MCF 10A (cell line): ENCODE measurements around the gene UFC1. TPM values are rescaled to one million over a fixed set of nuclear protein-coding genes. Genes with fewer than 3 reads are reported as not detected.
A peak's percentile ranks its signal among the peaks of the same experiment; 100 is the strongest.

ENCODE experiments used
- BruUV-seq: library from RNA; stranded (reverse); fragments of 400-500 nt; replicated peaks from 2 replicates; lab custom pipeline; 2021; lab: Mats Ljungman, UMichigan
- CTCF ChIA-PET: fragments of 300-600 bp; sonication (Branson Sonifier 250); formaldehyde crosslinking; extraction: SDS; loops from one replicate; lab custom pipeline; 2021; ENCODE audit warnings: antibody characterized with exemption, inconsistent platforms; lab: Yijun Ruan, JAX
- POLR2A ChIA-PET: fragments of 300-600, 350-650 bp; sonication (Branson Sonifier 250); formaldehyde crosslinking; extraction: SDS; loops from one replicate; lab custom pipeline; 2020; ENCODE audit warnings: antibody characterized with exemption, inconsistent platforms; lab: Yijun Ruan, JAX
- DNase-seq: peaks from one replicate; pipeline ENCODE4 v3.0.0-alpha.2; 2018; ENCODE audit not compliant: unreplicated experiment
- H3K27ac Mint-ChIP-seq: one replicate; pipeline ENCODE4 v1.8.0; 2022; ENCODE audit warnings: mild to moderate bottlenecking, low read depth, mixed read lengths; ENCODE audit not compliant: unreplicated experiment
- H3K27me3 Mint-ChIP-seq: one replicate; pipeline ENCODE4 v1.8.0; 2022; ENCODE audit warnings: mixed read lengths; ENCODE audit not compliant: insufficient read depth, unreplicated experiment
- H3K36me3 Mint-ChIP-seq: one replicate; pipeline ENCODE4 v1.8.0; 2022; ENCODE audit warnings: mild to moderate bottlenecking, moderate library complexity, mixed read lengths; ENCODE audit not compliant: insufficient read depth, unreplicated experiment
- H3K4me1 Mint-ChIP-seq: one replicate; pipeline ENCODE4 v1.8.0; 2022; ENCODE audit warnings: mixed read lengths; ENCODE audit not compliant: insufficient read depth, unreplicated experiment
- H3K4me3 Mint-ChIP-seq: one replicate; pipeline ENCODE4 v1.8.0; 2022; ENCODE audit warnings: mild to moderate bottlenecking, moderate library complexity, mixed read lengths; ENCODE audit not compliant: unreplicated experiment
- H3K9me3 Mint-ChIP-seq: one replicate; pipeline ENCODE4 v1.8.0; 2022; ENCODE audit warnings: mixed read lengths; ENCODE audit not compliant: unreplicated experiment
- CTCF ChIP-seq: fragments of 200-600 bp; IDR thresholded peaks from one replicate; pipeline ENCODE4 v1.8.0; 2022; ENCODE audit warnings: antibody characterized with exemption, mild to moderate bottlenecking; ENCODE audit not compliant: unreplicated experiment
- intact Hi-C: fragments of 100-400 bp; cut with micrococcal nuclease; formaldehyde crosslinking; loops from 2 replicates; pipeline ENCODE4 v1.14.1; 2022
- total RNA-seq: library from RNA; stranded (reverse); gene quantifications from 2 replicates; pipeline ENCODE4 v1.2.3, GENCODE V29; 2022

The UFC1 gene
- total RNA-seq, 1 experiment from 2014 or later, result 125 TPM

- TF ChIP-seq CTCF, result no peak
- no TSS peak for BruUV-seq
- H3K27ac Mint-ChIP-seq, result no peak overlapping the region
- CTCF ChIA-PET, result interaction anchor here (0.5 to 4.1 kb wide), 14 partner anchors 9 to 1221 kb away, joined by 3 to 28 read pairs (median 4); partner anchors contain the start of genes PPOX and TOMM40L
- no peak overlapping the region for H3K4me3 Mint-ChIP-seq
- POLR2A ChIA-PET, result interaction anchor here (1.0 to 2.9 kb wide), 5 partner anchors 18 to 190 kb away, joined by 3 to 11 read pairs (median 5); partner anchors contain the start of gene TOMM40L
- no peaks in the 10 kb centered on the region for H3K9me3 Mint-ChIP-seq
- no peak for DNase-seq
- peaks cover 53% of the 10 kb centered on the region for H3K4me1 Mint-ChIP-seq
- intact Hi-C loops, result no loop called here
- peaks cover 22% of the 10 kb centered on the region for H3K36me3 Mint-ChIP-seq
- H3K27me3 Mint-ChIP-seq, result no peaks in the 10 kb centered on the region
Measured at GRCh38 chr1:161199506-161200139, 45.8 kb downstream of the UFC1 start.

GRCh38 chr1:161200421-161200991 is 46.7 kb downstream of the UFC1 start:
- Mint-ChIP-seq H3K4me3 (no peak overlapping the region), H3K27me3 (no peaks in the 10 kb centered on the region), H3K36me3 (peaks cover 30% of the 10 kb centered on the region), H3K27ac (peak overlapping the region; percentile 96), H3K4me1 (peaks cover 59% of the 10 kb centered on the region), H3K9me3 (no peaks in the 10 kb centered on the region)
- intact Hi-C loops, result no loop called here
- DNase-seq, result no peak
- ChIA-PET CTCF (interaction anchor here (0.5 to 14.7 kb wide), 9 partner anchors 7 to 792 kb away, joined by 3 to 444 read pairs (median 9); partner anchors contain the start of genes APOA2, FCER1G, PPOX and TOMM40L), POLR2A (interaction anchor here (0.9 to 6.1 kb wide), 15 partner anchors 8 to 189 kb away, joined by 3 to 58 read pairs (median 14); partner anchors contain the start of genes B4GALT3, DEDD, F11R and FCER1G)
- TF ChIP-seq CTCF, result no peak
- BruUV-seq, result no TSS peak

GRCh38 chr1:161200992-161201835 is 47.4 kb downstream of the UFC1 start:
- no peaks in the 10 kb centered on the region for H3K27me3 Mint-ChIP-seq
- DNase-seq, result peak; percentile 38
- peaks cover 63% of the 10 kb centered on the region for H3K4me1 Mint-ChIP-seq
- H3K27ac Mint-ChIP-seq, result peak overlapping the region; percentile 96
- H3K36me3 Mint-ChIP-seq, result peaks cover 36% of the 10 kb centered on the region
- H3K9me3 Mint-ChIP-seq, result no peaks in the 10 kb centered on the region
- BruUV-seq, result TSS peak; percentile 95
- ChIA-PET POLR2A (interaction anchor here (0.6 to 6.1 kb wide), 38 partner anchors 9 to 565 kb away, joined by 3 to 81 read pairs (median 7); partner anchors contain the start of genes APOA2, B4GALT3, DEDD and DUSP12), CTCF (interaction anchor here (0.6 to 14.7 kb wide), 18 partner anchors 8 to 536 kb away, joined by 3 to 444 read pairs (median 8); partner anchors contain the start of genes APOA2, FCER1G, PCP4L1 and PPOX)
- peak overlapping the region; percentile 85 for H3K4me3 Mint-ChIP-seq
- intact Hi-C loops, result no loop called here
- TF ChIP-seq CTCF, result no peak
